ENCODE data around the gene LMOD1. TPM values are rescaled to one million over a fixed set of nuclear protein-coding genes. Genes with fewer than 3 reads are reported as not detected.

Gene LMOD1
- total and polyA plus RNA-seq, 2 of the 8 experiments (the other 6 are each of a cell fraction or from before 2014, with no cell fraction given), result 0.77 to 1.4 TPM

DNA sequence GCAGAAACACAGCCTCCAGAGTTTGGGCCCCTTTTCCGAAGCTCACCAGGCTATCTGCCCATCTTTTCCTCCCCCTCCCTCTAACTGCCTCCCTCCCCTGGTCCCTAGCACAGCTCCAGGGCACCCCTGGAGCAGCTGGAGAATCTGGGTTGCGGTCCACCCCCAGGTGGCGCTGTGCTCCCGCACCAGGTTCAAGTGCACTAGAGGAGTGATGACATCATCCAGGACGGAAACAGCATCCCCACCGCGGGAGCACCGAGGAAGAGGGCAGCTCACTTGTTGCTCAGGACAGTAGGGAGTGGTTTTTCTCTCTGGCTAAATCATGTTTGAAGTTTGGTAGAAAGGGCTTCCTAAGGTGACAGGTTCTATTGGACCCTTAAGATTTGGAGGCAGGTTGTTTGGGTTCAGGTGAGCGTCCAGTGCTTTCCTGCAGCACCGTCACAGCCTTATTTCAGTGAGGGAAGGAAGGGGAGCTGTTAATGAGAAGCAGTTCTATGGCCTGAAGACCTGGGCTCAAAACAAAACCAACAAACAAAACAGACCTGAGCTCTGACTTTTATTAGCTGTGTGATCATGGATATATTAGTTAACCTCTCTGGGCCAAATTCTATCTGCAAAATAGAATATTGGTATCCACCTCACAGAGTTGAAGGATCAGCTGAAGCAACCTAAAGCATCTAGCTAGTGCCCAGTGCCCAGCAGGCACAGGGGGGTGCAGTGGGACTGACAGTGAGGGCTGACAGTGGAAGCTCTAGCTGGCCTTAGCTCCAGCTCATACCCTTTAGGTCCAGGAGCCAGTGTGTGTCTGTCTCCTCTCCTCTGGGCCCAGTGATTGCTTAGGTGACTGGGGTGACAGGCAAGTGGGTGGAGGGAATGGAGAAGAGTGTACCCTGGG, 50.2 kb downstream of the LMOD1 start (continued):
- TF ChIP-seq RXRA (IDR thresholded peaks at IDR 0.05; ENCODE audit: insufficient read depth, low read depth, low read length) (0 out of 2 replicates have a peak, but pooled peaks have one; percentile 63), CTBP2 (IDR thresholded peaks at IDR 0.05; ENCODE audit: borderline replicate concordance, insufficient read depth, insufficient read length, low read length) (no peak), SIRT6 (IDR thresholded peaks at IDR 0.05; ENCODE audit: low read length) (no peak), CHD2 (IDR thresholded peaks at IDR 0.05; ENCODE audit: low read length) (no peak), GABPA (IDR thresholded peaks at IDR 0.05; ENCODE audit: borderline replicate concordance, insufficient read depth, low read length) (no peak), SIN3A (conservative IDR thresholded peaks at IDR 0.05 in 1 of 2, IDR thresholded peaks at IDR 0.05 in 1 of 2; ENCODE audit: low read depth in 1 of 2, low read length in 2 of 2) (peak in 1 of 2 experiments; percentile 80; a peak in 2 of 4 replicates), HDAC2 (IDR thresholded peaks at IDR 0.05; ENCODE audit: borderline replicate concordance in 1 of 2, low read depth in 2 of 2, low read length in 2 of 2) (no peak), ZNF274 (IDR thresholded peaks at IDR 0.05; ENCODE audit: borderline replicate concordance, extremely low read depth, low read length) (no peak), POU5F1 (IDR thresholded peaks at IDR 0.05; ENCODE audit: low read depth, low read length) (no peak), KDM1A (IDR thresholded peaks at IDR 0.05; ENCODE audit: borderline replicate concordance, low read length) (no peak), POLR2A (IDR thresholded peaks at IDR 0.05; ENCODE audit: control extremely low read depth in 1 of 2, low read depth in 2 of 2, low read length in 2 of 2) (no peak), BACH1 (IDR thresholded peaks at IDR 0.05; ENCODE audit: low read length) (no peak), KDM4A (IDR thresholded peaks at IDR 0.05; ENCODE audit: low read depth, low read length, severe bottlenecking) (no peak), SAP30 (IDR thresholded peaks at IDR 0.05; ENCODE audit: insufficient read depth, insufficient replicate concordance, low read length) (no peak), NRF1 (IDR thresholded peaks at IDR 0.05; ENCODE audit: low read depth, low read length) (no peak), NANOG (IDR thresholded peaks at IDR 0.05; ENCODE audit: insufficient read depth, low read depth, low read length, poor library complexity, severe bottlenecking) (no peak), SP2 (IDR thresholded peaks at IDR 0.05; ENCODE audit: low read length) (no peak), CBX5 (IDR thresholded peaks at IDR 0.05; ENCODE audit: low read depth, low read length) (no peak), EP300 (IDR thresholded peaks at IDR 0.05; ENCODE audit: borderline replicate concordance in 1 of 2, low read depth in 2 of 2, low read length in 2 of 2) (peak in 1 of 2 experiments; percentile 59; a peak in 1 of 3 replicates), HDAC6 (IDR thresholded peaks at IDR 0.05; ENCODE audit: low read depth, low read length) (no peak)
- TF ChIP-seq, protein P1, sequence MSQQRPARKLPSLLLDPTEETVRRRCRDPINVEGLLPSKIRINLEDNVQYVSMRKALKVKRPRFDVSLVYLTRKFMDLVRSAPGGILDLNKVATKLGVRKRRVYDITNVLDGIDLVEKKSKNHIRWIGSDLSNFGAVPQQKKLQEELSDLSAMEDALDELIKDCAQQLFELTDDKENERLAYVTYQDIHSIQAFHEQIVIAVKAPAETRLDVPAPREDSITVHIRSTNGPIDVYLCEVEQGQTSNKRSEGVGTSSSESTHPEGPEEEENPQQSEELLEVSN (IDR thresholded peaks at IDR 0.05), result no peak
